HG03469 (cell line): Measurements from ENCODE around the gene CEP68.

Experiments
- ATAC-seq: cut with Tn5 transposase; IDR thresholded peaks from one replicate; pipeline ENCODE4 v1.9.1; 2021; ENCODE audit warnings: mild to moderate bottlenecking, moderate library complexity, moderate number of reproducible peaks; ENCODE audit not compliant: unreplicated experiment

Gene CEP68

DNA sequence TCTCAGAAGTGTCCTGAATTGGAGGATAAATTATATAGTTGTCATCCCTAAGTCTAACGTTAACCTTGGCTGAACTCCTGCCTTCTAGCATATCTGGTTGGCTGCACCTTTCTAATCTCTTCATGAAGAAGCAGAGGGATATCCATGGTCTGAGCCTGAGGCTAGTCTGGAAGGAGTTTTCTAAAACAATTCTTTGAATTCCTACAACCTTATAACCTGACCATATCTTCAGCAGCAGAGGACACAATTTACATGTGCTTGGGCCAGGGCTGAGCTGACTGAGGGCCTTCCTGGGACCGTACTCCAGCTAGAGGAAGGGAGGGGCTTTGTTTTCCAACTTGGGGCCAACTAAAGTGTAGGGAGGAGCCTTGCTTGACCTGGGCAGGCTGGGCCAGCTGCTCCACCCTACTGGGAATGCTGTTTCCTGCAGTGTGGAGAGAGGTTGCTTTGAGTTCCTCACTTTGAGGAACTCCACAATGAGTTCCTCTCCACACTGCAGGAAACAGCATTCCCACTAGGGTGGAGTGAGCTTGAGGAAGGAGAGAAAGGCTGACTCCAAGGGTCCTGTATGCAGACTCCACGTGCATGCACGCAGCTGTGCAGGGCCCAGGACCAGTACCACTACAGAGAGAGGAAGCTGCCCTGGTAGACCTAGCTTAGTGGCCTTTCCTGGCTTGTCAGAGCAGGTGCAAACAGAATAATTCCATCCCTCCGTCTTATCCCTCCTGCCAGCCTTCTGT is 19.6 kb downstream of the CEP68 start:
- ATAC-seq = no peak

DNA sequence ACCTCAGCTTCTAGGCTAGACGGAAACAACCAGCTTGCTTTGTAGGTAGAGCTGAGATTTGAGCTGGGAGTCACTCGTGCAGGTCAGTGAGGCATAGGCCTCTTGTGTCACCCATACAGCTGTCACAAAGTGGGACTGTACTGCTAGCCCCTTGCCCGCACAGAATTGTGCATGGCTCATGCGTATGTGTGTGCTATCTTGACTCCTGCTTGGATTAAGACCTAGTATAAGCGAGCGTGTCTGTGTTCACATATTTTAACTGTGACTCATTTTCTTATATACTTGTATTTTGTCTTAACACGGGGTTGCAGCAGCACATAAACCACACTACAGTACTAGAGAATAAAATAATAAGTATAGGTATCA is 20.1 kb downstream of the CEP68 start:
- ATAC-seq = no peak

DNA sequence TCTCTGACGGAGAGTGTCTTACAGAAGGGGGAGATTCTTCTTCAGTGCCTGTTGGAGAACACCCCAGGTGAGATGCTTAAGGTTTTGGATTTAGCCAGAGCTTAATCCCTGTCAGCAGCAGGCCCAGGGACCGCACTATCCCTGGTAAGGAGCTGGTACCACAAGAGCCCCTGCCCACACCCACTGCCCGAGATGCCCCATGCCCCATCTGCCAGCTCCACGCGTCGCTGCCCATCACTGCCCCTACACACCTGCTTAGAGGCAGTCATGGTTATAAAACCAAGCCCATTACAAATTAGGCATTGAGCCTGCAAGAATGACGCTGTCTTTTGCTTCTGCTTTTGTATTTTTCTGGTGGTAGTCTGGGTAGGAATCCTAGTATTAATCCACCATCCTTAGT is 21.7 kb downstream of the CEP68 start:
- no peak for ATAC-seq

DNA sequence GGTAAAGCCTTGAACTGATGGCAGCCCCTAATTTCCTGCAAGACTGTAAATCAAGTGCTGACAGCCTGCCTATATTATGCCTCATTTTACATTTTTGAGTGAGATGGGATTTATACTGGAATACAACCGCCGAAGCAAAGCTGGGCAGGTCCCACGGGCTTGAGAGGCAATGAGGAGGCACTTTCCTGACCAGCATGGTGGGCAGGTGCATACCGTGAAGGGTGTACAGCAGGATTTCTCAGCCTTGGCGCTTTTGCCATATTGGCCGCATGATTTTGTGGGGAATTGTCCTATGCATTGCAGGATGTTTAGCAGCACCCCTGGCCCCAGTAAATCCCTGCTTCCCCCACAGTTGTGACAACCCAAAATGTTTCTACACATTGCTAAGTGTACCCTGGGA is 22.8 kb downstream of the CEP68 start:
- ATAC-seq = no peak

DNA sequence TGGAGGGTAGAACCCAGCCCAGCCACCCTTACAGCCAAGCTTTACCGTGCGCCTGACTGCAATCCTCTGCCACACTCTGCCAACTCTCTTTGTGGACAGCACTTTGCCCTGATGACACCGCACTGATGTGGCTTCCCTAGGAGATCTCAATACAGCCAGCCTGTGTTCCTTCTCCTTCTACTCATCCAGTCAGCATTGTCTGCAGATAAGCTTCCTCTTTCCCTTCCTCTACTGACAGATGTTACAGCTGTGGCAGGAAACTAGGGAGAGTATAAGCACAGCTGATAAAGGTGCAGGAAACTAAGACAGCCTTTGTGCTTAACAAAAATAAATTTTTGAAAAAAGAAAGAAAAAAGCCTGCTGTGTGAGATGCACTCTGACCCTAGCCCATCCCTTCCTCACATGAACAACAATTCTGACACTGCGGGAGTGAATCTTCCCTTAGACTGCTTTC is 25.0 kb downstream of the CEP68 start:
- no peak for ATAC-seq

DNA sequence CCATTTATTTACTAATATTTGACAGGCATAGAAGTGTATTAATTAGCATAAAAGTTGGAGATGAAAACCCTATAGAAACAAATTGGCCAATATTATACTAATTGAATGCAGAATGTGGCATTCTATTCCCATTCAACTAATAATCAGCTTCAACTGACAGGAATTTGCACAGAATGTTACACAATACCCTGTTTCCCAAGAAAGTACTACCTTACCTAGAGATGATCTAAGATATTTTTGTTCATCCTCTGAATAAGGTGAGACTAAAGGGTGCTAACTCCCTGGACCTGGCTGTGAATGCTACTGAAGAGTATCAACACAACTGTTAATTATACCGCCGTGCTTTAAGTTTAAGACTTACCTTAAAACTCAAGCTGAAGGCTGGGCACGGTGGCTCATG is 28.9 kb downstream of the CEP68 start:
- no peak for ATAC-seq

DNA sequence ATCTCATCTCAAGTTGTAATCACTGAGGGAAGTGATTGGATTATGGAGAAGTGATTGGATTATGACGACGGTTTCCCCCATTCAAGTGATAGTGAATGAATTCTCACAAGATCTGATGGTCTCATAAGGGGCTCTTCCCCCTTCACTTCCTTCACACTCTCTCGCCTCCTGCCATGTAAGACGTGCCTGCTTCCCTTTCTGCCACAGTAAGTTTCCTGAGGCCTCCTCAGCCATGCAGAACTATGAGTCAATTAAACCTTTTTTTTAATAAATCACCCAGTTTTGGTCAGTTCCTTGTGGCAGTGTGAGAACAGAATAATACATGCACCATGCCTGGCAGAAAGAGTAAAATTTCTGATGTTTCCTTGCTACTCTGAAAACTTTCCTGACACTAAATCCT is 36.6 kb downstream of the CEP68 start:
- ATAC-seq = no peak

DNA sequence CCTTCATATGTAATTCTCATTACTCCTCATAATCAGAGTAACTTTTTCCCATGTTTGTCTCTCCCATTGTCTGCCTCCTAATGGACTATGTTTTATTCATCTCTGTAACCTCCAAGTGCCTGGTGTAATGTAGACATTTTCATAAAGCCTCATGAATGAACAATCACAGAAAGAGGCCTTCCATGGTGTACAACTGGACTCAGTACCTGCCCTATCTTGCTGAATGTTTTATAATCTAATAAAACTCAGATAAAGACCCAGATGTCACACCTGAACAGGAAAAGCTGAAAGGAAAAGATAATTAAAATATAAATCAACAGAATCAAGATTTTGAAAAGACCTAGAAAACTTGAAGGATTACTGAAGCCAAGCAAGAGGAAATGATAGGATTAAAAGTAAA is 37.0 kb downstream of the CEP68 start:
- no peak for ATAC-seq

DNA sequence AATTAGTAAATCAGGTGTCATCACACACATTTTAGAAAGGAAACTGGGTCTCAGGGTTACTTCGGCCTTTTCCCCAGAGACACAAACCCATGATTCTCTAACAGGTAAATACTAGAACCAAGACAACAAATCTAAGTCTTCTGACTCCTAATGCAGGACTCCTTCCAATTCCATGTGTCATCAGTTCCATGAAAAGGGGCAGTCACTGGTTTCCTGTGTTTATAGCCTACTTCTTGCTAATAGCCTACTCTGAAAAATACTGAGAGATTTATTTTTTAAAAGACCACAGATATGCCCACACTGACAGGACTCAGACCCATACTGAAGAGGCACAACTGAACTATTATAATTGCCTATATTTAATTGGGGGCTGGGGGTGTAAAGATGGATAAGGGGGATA is 40.7 kb downstream of the CEP68 start:
- no peak for ATAC-seq

DNA sequence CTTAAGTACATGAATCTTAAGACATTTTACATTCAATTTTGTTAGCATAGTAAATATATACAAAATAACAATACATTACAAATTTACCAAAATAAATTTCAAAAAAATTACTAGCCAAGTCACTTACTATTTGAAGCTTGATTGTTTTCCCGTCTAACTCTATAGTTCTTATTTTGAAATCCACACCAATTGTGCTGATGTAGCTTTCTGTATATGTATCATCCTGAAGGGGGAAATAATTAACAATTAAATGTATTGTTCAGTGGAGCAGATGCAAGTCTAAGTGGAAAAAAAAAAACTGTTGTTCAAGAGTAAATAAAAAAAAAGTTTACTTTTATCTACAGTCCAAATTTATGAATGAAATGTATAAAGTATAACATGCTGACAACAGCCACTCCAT is 41.6 kb downstream of the CEP68 start:
- ATAC-seq = no peak

DNA sequence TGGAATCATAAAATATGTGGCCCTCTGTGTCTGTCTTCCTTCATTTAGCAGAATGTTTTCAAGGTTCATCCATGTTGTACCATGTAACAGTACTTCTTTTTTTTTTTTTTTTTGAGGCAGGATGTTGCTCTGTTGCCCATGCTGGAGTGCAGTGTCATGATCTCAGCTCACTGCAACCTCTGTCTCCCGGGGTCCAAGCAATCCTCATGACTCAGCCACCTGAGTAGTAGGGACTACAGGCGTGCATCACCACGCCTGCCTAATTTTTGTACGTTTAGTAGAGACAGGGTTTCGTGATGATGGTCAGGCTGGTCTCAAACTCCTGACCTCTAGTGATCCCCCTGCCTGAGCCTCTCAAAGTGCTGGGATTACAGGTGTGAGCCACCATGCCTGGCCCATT is 42.5 kb downstream of the CEP68 start:
- ATAC-seq = no peak

DNA sequence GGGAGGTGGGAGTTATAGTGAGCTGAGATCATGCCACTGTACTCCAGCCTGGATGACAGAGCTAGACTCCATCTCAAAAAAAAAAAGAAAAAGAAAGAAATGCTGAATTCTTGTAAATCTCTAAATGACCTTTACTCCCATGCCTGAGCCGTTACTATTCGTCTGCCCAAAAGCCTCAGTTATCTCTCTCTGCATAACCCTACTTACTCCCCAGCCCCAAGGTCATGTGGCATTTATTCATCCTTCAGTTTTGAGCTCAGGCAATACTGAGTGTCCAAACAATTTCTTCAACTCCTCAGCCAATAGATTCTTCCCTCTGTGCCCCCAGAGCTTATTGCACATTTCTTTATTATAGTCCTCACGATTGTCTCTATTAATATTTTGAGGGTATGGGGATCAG is 44.9 kb downstream of the CEP68 start:
- ATAC-seq = no peak

DNA sequence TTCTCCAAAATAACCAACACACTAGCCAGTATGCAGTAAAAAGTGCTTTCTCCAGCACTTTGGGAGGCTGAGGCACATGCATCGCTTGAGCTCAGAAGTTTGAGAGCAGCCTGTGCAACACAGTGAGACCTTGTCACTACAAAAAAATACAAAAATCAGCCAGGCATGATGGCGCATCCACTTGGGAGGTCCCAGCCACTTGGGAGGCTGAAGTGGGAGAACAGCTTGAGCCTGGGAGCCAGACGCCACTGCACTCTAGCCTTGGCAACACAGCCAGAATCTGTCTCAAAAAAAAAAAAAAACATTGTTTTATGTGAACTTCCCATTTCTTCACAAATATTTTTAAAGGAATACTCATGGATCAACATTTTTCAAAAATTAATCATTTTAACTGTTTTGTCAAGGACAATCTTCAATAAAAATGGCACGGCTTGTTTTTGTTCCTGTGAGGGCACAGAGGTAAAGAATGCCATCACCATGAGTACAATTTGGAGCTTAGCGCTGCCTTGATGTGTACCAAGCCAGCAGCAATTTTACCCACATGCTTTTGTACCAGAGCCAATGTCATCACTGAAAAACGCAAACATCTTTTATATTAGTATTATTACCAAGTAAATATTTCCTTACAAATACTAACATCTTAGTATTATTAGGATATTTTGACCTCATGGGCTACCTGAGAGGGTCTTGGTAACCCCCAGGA is 46.9 kb downstream of the CEP68 start:
- no peak for ATAC-seq

DNA sequence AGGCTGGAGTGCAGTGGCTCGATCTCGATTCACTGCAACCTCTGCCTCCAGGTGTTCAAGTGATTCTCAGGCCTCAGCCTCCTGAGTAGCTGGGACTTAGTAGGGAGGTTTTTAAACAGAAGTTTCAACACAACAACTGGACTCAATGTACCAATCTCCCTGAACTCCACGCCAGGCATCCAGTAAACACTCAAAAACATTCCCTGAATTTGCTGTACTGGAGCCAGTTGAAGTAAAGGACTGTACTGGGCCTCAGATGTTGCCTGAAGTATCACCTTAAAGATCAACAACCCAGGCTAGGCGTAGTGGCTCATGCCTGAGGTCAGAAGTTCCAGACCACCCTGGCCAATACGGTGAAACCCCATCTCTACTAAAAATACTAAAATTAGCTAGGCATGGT is 51.3 kb downstream of the CEP68 start:
- no peak for ATAC-seq

DNA sequence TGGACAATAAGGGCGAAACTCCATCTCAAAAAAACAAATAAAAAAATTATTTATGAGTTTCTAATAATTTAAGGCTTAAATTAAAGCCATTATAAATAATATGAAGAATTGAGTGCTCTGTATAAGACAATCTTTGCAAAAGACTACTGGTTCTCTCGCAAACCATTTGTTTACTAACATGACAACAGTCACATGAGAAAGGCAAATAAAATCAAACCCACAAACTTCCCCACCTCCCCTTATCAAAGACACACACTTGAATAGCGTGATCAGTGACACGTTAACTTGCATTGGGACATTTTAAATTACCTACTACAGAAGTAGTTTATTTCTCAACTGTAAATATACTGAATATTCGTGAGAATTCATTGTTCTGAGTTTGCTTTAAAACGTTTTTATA is 52.6 kb downstream of the CEP68 start:
- no peak for ATAC-seq

DNA sequence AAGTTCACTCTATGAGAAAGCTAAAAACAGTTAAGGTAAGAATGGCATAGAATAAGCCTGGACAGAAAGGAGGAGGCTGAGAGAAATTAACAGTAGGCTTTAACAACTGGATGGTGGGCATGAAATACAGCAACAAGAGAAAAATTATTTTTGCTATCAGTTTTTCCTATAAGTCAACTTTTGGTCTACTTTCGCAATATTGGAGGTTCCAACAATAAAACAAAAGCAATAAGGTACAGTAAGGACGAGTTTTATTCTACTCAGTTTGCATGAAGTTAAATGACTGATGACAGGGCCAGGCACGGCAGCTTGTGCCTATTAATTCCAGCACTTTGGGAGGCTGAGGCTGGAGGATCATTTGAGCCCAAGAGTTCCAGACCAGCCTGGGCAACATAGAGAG is 56.4 kb downstream of the CEP68 start:
- ATAC-seq = no peak

DNA sequence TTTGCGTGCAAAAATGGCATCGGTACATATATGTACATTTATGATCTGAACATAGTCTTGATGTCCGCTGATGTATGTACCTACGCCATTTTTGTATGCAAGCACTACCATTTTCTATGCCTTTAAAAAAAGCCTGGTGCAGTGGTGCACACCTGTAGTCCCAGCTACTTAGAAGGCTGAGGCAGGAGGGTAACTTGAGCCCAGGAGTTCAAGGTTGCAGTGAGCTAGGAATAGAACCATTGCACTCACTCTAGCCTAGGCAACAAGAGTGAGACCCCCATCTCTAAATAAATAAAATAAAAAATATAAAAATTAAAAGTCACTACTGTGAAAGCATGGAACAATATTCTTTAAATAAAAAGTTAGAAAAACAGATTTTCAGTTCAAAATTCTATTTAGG is 57.0 kb downstream of the CEP68 start:
- no peak for ATAC-seq

DNA sequence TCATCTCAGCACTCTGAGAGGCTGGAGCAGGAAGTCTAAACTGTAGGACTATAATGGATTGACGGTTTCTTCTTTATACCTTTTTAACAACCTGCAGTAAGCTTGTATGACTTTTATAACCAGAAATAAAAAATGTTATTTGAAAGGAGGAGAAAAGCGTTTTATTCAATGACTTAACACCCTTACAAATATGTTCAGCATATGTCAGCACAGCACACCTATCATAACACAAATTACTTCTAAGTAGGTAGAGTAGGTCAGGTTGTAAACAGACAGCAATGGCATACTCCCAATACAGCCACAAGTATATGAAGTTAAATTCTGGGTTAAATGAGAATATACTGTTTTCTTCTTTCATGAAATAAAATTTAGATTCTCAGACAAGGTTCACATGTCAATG is 57.6 kb downstream of the CEP68 start:
- no peak for ATAC-seq

DNA sequence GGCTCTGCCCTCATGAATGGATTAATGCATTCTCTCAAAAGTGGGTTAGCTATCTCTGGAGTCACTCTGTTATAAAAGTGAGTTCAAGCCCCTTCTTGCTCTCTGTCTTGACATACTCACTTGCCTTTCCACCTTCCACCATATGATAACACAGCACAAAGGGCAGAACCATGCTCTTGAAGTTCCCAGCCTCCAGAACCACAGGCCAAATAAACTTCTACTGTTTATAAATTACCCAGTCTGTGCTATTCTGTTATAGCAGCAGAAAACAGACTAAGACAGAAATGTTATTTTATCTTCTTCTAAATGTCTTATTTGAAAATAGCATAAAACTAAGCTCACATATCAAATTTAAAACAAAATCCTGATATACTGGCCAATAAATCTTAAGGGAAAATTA is 58.7 kb downstream of the CEP68 start:
- ATAC-seq = no peak

DNA sequence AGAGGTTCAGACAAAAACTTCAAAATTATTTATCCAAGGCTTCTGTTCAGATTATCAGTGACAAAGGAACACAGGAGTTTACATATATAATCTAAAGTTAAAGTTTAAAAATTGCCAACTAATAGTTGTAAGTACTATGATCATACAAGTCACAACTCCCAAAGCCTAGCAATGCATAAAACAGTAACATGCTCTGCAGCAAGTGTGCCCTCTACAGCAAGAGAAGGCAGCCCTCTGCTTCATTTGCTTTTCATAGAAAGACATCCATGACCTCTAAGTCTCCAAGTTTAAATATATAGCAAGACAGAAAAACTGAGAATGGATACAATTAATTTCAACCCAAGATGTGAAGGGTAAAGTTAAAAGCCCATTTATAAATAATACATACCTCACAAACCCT is 60.4 kb downstream of the CEP68 start:
- no peak for ATAC-seq

DNA sequence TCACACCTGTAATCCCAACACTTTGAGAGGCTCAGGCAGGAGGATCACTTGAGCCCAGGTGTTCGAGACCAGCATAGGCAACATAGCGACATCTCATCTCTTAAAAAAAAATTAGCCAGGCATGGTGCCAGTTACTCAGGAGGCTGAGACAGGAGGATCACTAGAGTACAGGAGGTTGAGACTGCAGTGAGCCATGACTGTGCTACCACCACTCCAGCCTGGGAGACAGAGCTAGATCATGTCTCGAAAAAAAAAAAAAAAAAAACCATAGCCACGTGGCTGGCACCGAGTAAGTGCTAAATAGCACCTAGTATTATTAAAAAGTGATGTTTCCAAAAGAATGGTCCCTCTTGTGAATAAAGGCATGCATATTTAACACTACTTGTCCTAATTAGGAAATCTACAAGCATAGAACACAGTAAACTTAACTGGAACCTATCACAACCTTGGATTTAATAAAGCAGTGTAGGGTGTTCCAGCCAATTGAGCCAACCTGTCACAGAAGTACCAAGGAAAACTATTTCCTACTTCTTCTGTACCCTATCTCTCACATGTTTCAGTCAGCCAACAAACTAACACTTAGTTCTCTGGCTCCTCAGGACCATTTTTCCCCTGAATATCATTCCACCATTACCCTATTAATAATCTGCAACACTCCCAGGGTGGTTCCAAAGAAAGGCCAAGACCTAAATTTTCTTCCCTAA is 64.9 kb downstream of the CEP68 start:
- ATAC-seq = no peak

DNA sequence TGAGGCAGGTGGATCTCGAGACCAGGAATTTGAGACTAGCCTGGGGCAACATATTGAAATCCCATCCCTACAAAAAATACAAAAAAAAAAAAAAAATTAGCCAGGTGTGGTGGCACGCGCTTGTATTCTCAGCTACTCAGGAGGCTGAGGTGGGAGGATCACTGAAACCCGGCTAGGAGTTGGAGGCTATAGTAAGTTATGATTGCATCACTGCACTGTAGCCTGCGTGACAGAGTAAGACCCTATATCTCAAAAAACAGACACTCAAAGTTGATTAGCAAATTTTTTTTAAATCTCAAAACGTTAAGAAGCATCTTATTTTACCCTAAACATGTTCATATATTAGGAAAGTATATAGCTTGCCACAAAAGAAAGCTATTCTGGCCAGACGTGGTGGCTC is 66.1 kb downstream of the CEP68 start:
- ATAC-seq = no peak
